K562 (cell line): Measurements from ENCODE around the gene ATP2A1. TPM values are rescaled to one million over a fixed set of nuclear protein-coding genes. Genes with fewer than 3 reads are reported as not detected.
A peak's percentile ranks its signal among the peaks of the same experiment; 100 is the strongest.

Experiments
- ATAC-seq: fragments of 200-7000 bp; cut with Tn5 transposase; 3 replicates; pipeline ENCODE4 v1.9.1; 2020; ENCODE audit warnings: moderate library complexity
- BruUV-seq: library from RNA; stranded (reverse); fragments of 400-500 nt; replicated peaks from 2 replicates; lab custom pipeline; 2021; lab: Mats Ljungman, UMichigan
- CTCF ChIA-PET: fragments of 300-600 bp; formaldehyde crosslinking; extraction: SDS; loops from one replicate; lab custom pipeline; 2021; ENCODE audit warnings: low intra/inter-chr PET ratio; lab: Yijun Ruan, JAX
- POLR2A ChIA-PET: fragments of 300-600, 350-650 bp; sonication (Branson Sonifier 250); formaldehyde crosslinking; extraction: SDS; loops from one replicate; lab custom pipeline; 2021; ENCODE audit warnings: antibody characterized with exemption, inconsistent platforms; lab: Yijun Ruan, JAX
- DNase-seq, 4 experiments: peaks; one replicate each; pipeline versions ENCODE4 v3.0.0 to v3.0.0-alpha.2; 2011 to 2018; ENCODE audit warnings: low spot score in 3 of 4, mixed read lengths in 3 of 4; ENCODE audit errors: extremely low read depth in 1 of 4
- FAIRE-seq: peaks from 2 replicates; lab custom pipeline; 2011; peaks lifted over from hg19 to GRCh38; lab: Jason Lieb, UNC
- H2AFZ ChIP-seq: 2 replicates; pipeline ENCODE4 v1.6.0; 2011; ENCODE audit warnings: low read depth, low read length, control low read depth, inconsistent platforms
- H3K27ac ChIP-seq: fragments of 200-600 bp; 3 replicates; pipeline ENCODE4 v1.8.0; 2011; ENCODE audit warnings: low read depth, mild to moderate bottlenecking, control low read depth, inconsistent platforms, low read length, moderate library complexity, mixed read lengths; ENCODE audit errors: extremely low read depth
- H3K27me3 ChIP-seq, 2 experiments: fragments of 300-600 bp in 1 of 2; 2 replicates in 1 of 2; 3 replicates in 1 of 2; pipeline versions ENCODE4 v1.6.0 to v1.8.0; 2011; ENCODE audit warnings: inconsistent platforms in 2 of 2, low read length in 2 of 2, mild to moderate bottlenecking in 1 of 2, mixed read lengths in 1 of 2, moderate library complexity in 1 of 2; ENCODE audit not compliant: control insufficient read depth in 2 of 2, insufficient read depth in 2 of 2
- H3K36me3 ChIP-seq: fragments of 300-600 bp; 3 replicates; pipeline ENCODE4 v1.8.0; 2011; ENCODE audit warnings: mild to moderate bottlenecking, low read length, inconsistent platforms; ENCODE audit not compliant: control insufficient read depth, insufficient read depth
- H3K4me1 ChIP-seq, 2 experiments: fragments of 200-600 bp in 1 of 2; replicated peaks in 1 of 2; 2 replicates in 1 of 2; 3 replicates in 1 of 2; pipeline versions ENCODE4 v1.5.1 to v1.8.0; 2011; ENCODE audit warnings: inconsistent platforms in 2 of 2, low read length in 2 of 2, mild to moderate bottlenecking in 1 of 2, mixed read lengths in 1 of 2, moderate library complexity in 1 of 2; ENCODE audit not compliant: control insufficient read depth in 2 of 2, insufficient read depth in 2 of 2
- H3K4me2 ChIP-seq: 2 replicates; pipeline ENCODE4 v1.6.1; 2011; ENCODE audit warnings: low read length, control low read depth, inconsistent platforms, mixed read lengths; ENCODE audit not compliant: insufficient read depth
- H3K4me3 ChIP-seq: fragments of 200-600 bp; sonication (generic), shearing (Covaris generic); 2 replicates; pipeline ENCODE4 v1.5.1; 2016; ENCODE audit warnings: control low read depth, inconsistent platforms
- H3K79me2 ChIP-seq: fragments of 200-600 bp; 3 replicates; pipeline ENCODE4 v1.8.0; 2011; ENCODE audit warnings: low read length, inconsistent platforms; ENCODE audit not compliant: control insufficient read depth, insufficient read depth
- H3K9ac ChIP-seq, 2 experiments: 2 replicates each; pipeline versions ENCODE4 v1.6.0 to v1.6.1; 2011; ENCODE audit warnings: low read depth in 2 of 2, low read length in 2 of 2, control low read depth in 1 of 2, inconsistent platforms in 1 of 2, mild to moderate bottlenecking in 1 of 2, mixed read lengths in 1 of 2; ENCODE audit not compliant: insufficient read depth in 1 of 2
- H3K9me1 ChIP-seq: one replicate; pipeline ENCODE4 v1.6.0; 2011; ENCODE audit warnings: inconsistent platforms, mild to moderate bottlenecking, low read length, moderate library complexity; ENCODE audit not compliant: control insufficient read depth, insufficient read depth
- H3K9me3 ChIP-seq: replicated peaks from 2 replicates; pipeline ENCODE4 v1.5.1; 2011; ENCODE audit warnings: low read depth, low read length, inconsistent platforms; ENCODE audit not compliant: control insufficient read depth, insufficient read depth
- H4K20me1 ChIP-seq: replicated peaks from 2 replicates; pipeline ENCODE4 v1.6.1; 2011; ENCODE audit warnings: low read length, inconsistent platforms, mixed read lengths; ENCODE audit not compliant: control insufficient read depth, insufficient read depth
- E2F3 ChIP-seq: fragments of 250-450 bp; sonication (Bioruptor Pico); IDR thresholded peaks from 2 replicates; pipeline ENCODE4 v1.4.0; 2020; ENCODE audit warnings: mild to moderate bottlenecking
- HMG20B ChIP-seq: fragments of 250-450 bp; sonication (Bioruptor Pico); IDR thresholded peaks from 2 replicates; pipeline ENCODE4 v1.5.0; 2021; ENCODE audit warnings: mild to moderate bottlenecking
- TBL1XR1 ChIP-seq, 2 experiments: IDR thresholded peaks; 2 replicates each; pipeline ENCODE4 v1.6.1; 2012; ENCODE audit warnings: improper control_type of control experiment in 2 of 2, low read length in 2 of 2, mild to moderate bottlenecking in 1 of 2
- XRCC4 ChIP-seq: IDR thresholded peaks from one replicate; pipeline ENCODE4 v1.6.1; 2011; ENCODE audit not compliant: insufficient read depth, insufficient read length; ENCODE audit errors: extremely low read depth
- ZBTB1 ChIP-seq: sonication (generic); formaldehyde crosslinking; IDR thresholded peaks from 2 replicates; pipeline ENCODE4 v1.8.1; 2023; ENCODE audit warnings: missing genetic modification reagents, low read depth, mild to moderate bottlenecking, borderline replicate concordance
- ZNF134 ChIP-seq: fragments of 250-450 bp; sonication (Bioruptor Pico); conservative IDR thresholded peaks from 2 replicates; pipeline ENCODE4 v1.4.0; 2020
- ZNF717 ChIP-seq: fragments of 250-450 bp; sonication (Bioruptor Pico); IDR thresholded peaks from 2 replicates; pipeline ENCODE4 v1.5.0; 2021
- WGBS: fragments of 100-300 bp; shearing (Covaris generic); methylation state at CpG from one replicate; pipeline ENCODE4 v1.1.6; 2016; ENCODE audit warnings: low coverage, mixed read lengths; ENCODE audit not compliant: insufficient coverage; ENCODE audit errors: missing lambda C conversion rate; 5-methylcytosine and 5-hydroxymethylcytosine counted together
- in situ Hi-C: fragments of 300-500 bp; cut with MboI; formaldehyde crosslinking; loops from 4 replicates; pipeline ENCODE4 v1.15.0; 2018; ENCODE audit warnings: inconsistent platforms, mixed read lengths
- intact Hi-C: fragments of 100-400 bp; cut with micrococcal nuclease; formaldehyde crosslinking; loops from 2 replicates; pipeline ENCODE4 v1.14.2; 2022
- polyA plus RNA-seq, 8 experiments: library from polyadenylated mRNA; depleted of rRNA in 4 of 8; stranded (reverse) in 5 of 8; unstranded in 3 of 8; fragments of >200 nt; fragmentation: Nextera tagmentation in 2 of 8; fragmentation: Illumina TruSeq in 1 of 8; extraction: Ambion mirVana in 2 of 8; extraction: Trizol in 1 of 8; gene quantifications; 2 replicates each; pipeline versions ENCODE4 v1.2.1 to v1.2.3, GENCODE V29; 2011 to 2014; ENCODE audit warnings: inconsistent platforms in 1 of 8, missing spikeins in 1 of 8
- total RNA-seq, 7 experiments: library from RNA; depleted of rRNA in 6 of 7; stranded (reverse); fragments of >200 nt in 6 of 7; fragmentation: Illumina TruSeq in 2 of 7; extraction: Trizol in 2 of 7; gene quantifications; 2 replicates each; pipeline versions ENCODE4 v1.2.1 to v1.2.3, GENCODE V29; 2011 to 2021; ENCODE audit warnings: low replicate concordance in 1 of 7
- TF ChIP-seq, protein P1 (sequence below): fragments of 450-650 bp; formaldehyde crosslinking; IDR thresholded peaks from 2 replicates; pipeline ENCODE4 v1.4.0; 2020; ENCODE audit warnings: mild to moderate bottlenecking, mixed read lengths
- TF ChIP-seq, protein P2 (sequence below): fragments of 250-450 bp; sonication (Bioruptor Pico); IDR thresholded peaks from 2 replicates; pipeline ENCODE4 v1.5.0; 2021; ENCODE audit warnings: mild to moderate bottlenecking, borderline replicate concordance
- TF ChIP-seq, protein P3 (sequence below): sonication (generic); formaldehyde crosslinking; IDR thresholded peaks from 2 replicates; pipeline ENCODE4 v1.9.0; 2022; ENCODE audit warnings: mild to moderate bottlenecking, missing genetic modification reagents
- TF ChIP-seq, protein P4 (sequence below): sonication (generic); formaldehyde crosslinking; IDR thresholded peaks from 2 replicates; pipeline ENCODE4 v1.8.0; 2023; ENCODE audit warnings: mild to moderate bottlenecking, missing genetic modification reagents

The ATP2A1 gene
- total and polyA plus RNA-seq, 9 of the 15 experiments (the other 6 are each of a cell fraction or from before 2014, with no cell fraction given): 0.25 to 2.6 (median 0.65) TPM

DNA sequence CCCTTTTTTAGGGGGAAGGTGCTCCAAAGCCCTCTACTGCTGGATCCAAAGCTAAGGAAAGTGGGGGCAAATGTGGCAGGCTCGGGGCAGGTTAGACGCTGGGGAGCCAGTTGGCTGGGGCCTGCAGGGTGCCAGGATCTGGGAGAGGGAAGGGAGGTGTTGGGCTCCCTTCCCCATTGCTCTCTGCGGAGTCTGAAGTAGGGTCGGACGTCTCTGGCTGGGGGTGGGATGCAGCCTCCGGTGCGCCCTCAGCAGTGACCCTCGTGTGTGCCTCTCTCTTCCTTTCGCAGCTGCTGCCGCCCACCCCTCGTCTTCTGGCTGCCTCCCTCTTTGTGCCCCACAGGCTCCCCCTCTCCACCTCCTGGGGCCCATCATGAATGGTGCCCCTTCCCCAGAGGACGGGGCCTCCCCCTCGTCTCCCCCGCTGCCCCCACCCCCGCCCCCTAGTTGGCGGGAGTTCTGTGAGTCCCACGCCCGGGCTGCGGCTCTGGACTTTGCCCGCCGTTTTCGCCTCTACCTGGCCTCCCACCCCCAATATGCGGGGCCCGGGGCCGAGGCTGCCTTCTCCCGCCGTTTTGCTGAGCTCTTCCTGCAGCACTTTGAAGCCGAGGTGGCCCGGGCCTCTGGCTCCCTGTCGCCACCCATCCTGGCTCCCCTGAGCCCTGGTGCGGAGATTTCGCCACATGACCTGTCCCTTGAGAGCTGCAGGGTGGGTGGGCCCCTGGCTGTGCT, 12.4 kb upstream of the ATP2A1 start (continued):
- TF ChIP-seq XRCC4 (no peak), ZNF717 (CRISPR knock-in tag) (no peak), ZBTB1 (CRISPR knock-in tag) (no peak)

DNA sequence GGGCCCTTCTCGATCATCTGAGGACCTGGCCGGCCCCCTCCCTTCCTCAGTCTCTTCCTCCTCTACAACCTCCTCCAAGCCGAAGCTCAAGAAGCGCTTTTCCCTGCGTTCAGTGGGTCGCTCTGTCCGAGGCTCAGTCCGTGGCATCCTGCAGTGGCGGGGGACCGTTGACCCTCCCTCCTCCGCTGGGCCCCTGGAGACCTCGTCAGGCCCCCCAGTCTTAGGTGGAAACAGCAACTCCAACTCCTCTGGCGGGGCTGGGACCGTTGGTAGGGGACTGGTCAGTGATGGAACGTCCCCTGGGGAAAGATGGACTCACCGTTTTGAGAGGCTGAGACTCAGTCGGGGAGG, 11.9 kb upstream of the ATP2A1 start:
- peaks cover 14 to 30% of the 10 kb centered on the region in 2 experiments for H3K4me1 ChIP-seq
- peak overlapping the region in 1 of 2 experiments; percentile 53; a peak in 1 of 4 replicates for H3K9ac ChIP-seq
- peaks cover 53% of the 10 kb centered on the region for H3K79me2 ChIP-seq
- in situ Hi-C loops: no loop called here
- H3K27me3 ChIP-seq: no peaks in the 10 kb centered on the region
- intact Hi-C loops: no loop called here
- POLR2A ChIA-PET: interaction anchor here (0.6 to 5.6 kb wide), 4 partner anchors 9 to 85 kb away, joined by 3 to 99 read pairs (median 6); partner anchors contain the start of genes ATXN2L and TUFM
- no peak overlapping the region for H3K27ac ChIP-seq
- H3K9me1 ChIP-seq: no peaks in the 10 kb centered on the region
- ATAC-seq (no peak), DNase-seq (no peak), FAIRE-seq (no peak)
- peaks cover 9% of the 10 kb centered on the region; the same call in 1 of the 2 replicates for H4K20me1 ChIP-seq
- H2AFZ ChIP-seq: no peak overlapping the region
- no TSS peak for BruUV-seq
- WGBS: 97% methylated on average over 13 of the region's 17 CpGs
- no peaks in the 10 kb centered on the region for H3K9me3 ChIP-seq
- H3K4me3 ChIP-seq: no peak overlapping the region
- CTCF ChIA-PET: no interaction called here
- no peak overlapping the region for H3K4me2 ChIP-seq
- peaks cover 60% of the 10 kb centered on the region; the same call in 2 of the 3 replicates for H3K36me3 ChIP-seq
- TF ChIP-seq, protein P1, sequence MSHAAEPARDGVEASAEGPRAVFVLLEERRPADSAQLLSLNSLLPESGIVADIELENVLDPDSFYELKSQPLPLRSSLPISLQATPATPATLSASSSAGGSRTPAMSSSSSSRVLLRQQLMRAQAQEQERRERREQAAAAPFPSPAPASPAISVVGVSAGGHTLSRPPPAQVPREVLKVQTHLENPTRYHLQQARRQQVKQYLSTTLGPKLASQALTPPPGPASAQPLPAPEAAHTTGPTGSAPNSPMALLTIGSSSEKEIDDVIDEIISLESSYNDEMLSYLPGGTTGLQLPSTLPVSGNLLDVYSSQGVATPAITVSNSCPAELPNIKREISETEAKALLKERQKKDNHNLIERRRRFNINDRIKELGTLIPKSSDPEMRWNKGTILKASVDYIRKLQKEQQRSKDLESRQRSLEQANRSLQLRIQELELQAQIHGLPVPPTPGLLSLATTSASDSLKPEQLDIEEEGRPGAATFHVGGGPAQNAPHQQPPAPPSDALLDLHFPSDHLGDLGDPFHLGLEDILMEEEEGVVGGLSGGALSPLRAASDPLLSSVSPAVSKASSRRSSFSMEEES (CRISPR knock-in tag): no peak
- TF ChIP-seq, protein P2, sequence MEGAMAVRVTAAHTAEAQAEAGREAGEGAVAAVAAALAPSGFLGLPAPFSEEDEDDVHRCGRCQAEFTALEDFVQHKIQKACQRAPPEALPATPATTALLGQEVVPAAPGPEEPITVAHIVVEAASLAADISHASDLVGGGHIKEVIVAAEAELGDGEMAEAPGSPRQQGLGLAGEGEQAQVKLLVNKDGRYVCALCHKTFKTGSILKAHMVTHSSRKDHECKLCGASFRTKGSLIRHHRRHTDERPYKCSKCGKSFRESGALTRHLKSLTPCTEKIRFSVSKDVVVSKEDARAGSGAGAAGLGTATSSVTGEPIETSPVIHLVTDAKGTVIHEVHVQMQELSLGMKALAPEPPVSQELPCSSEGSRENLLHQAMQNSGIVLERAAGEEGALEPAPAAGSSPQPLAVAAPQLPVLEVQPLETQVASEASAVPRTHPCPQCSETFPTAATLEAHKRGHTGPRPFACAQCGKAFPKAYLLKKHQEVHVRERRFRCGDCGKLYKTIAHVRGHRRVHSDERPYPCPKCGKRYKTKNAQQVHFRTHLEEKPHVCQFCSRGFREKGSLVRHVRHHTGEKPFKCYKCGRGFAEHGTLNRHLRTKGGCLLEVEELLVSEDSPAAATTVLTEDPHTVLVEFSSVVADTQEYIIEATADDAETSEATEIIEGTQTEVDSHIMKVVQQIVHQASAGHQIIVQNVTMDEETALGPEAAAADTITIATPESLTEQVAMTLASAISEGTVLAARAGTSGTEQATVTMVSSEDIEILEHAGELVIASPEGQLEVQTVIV (CRISPR knock-in tag): no peak
- TF ChIP-seq TBL1XR1 (IDR thresholded peaks at IDR 0.05; ENCODE audit: low read length in 2 of 2) (no peak), HMG20B (CRISPR knock-in tag) (no peak), ZNF134 (CRISPR knock-in tag) (no peak), E2F3 (CRISPR knock-in tag) (no peak)
- TF ChIP-seq, protein P3, sequence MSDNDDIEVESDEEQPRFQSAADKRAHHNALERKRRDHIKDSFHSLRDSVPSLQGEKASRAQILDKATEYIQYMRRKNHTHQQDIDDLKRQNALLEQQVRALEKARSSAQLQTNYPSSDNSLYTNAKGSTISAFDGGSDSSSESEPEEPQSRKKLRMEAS: no peak
- TF ChIP-seq, protein P4, sequence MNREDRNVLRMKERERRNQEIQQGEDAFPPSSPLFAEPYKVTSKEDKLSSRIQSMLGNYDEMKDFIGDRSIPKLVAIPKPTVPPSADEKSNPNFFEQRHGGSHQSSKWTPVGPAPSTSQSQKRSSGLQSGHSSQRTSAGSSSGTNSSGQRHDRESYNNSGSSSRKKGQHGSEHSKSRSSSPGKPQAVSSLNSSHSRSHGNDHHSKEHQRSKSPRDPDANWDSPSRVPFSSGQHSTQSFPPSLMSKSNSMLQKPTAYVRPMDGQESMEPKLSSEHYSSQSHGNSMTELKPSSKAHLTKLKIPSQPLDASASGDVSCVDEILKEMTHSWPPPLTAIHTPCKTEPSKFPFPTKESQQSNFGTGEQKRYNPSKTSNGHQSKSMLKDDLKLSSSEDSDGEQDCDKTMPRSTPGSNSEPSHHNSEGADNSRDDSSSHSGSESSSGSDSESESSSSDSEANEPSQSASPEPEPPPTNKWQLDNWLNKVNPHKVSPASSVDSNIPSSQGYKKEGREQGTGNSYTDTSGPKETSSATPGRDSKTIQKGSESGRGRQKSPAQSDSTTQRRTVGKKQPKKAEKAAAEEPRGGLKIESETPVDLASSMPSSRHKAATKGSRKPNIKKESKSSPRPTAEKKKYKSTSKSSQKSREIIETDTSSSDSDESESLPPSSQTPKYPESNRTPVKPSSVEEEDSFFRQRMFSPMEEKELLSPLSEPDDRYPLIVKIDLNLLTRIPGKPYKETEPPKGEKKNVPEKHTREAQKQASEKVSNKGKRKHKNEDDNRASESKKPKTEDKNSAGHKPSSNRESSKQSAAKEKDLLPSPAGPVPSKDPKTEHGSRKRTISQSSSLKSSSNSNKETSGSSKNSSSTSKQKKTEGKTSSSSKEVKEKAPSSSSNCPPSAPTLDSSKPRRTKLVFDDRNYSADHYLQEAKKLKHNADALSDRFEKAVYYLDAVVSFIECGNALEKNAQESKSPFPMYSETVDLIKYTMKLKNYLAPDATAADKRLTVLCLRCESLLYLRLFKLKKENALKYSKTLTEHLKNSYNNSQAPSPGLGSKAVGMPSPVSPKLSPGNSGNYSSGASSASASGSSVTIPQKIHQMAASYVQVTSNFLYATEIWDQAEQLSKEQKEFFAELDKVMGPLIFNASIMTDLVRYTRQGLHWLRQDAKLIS (CRISPR knock-in tag): no peak
